ENCODE results near the gene IKBKE.

The IKBKE gene

DNA sequence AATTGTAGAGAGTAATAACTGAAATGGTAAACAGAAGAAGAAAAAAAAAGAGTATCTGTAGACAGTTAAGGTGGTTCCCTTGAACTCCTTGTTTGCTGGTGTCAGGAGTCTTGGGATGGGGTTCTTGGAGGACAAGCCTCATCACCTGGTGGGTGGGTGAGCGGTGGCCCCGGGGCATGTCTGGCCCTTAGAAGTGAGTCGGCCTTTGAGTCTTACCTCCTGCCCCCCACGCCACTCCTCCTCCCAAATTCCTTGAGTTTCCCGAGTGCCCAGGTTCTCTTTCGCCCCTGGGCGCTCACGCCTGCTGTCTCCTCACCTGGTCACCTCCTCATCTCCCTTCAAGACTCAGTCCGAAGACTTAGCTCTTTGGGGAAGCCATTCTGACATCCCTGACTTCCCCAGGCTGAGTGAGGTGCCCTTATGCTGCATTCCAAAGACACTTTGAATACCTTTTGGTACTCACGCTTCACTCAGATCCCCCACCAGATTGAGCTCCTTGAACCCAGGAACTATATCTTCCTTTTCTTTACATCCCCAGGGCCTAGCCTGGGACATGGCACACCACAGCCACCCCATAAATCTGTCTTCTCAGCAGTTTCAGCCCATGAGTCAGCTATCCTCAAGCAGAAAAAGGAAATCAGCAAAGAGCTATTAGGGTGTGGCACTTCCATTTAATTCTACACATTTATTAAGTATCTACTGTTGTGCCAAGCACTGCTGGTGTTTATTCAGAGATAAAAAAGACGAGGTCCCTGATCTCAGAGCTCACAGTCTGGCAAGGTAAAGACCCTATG, 13.5 kb upstream of the IKBKE start:
- Histone ChIP-seq H3K4me3 (ENCODE audit: low read length) (no peak overlapping the region), H4K20me1 (ENCODE audit: insufficient read depth, low read length) (no peaks in the 10 kb centered on the region), H3K9ac (ENCODE audit: low read length) (no peak overlapping the region), H3K27ac (ENCODE audit: low read length) (no peak overlapping the region), H2AFZ (ENCODE audit: low read depth, low read length) (no peak overlapping the region), H3K27me3 (ENCODE audit: low read depth, low read length) (no peaks in the 10 kb centered on the region), H3K4me1 (ENCODE audit: low read length) (no peaks in the 10 kb centered on the region), H3K4me2 (ENCODE audit: low read length) (no peak overlapping the region), H3K36me3 (replicated peaks; ENCODE audit: low read depth, low read length) (peaks cover 38% of the 10 kb centered on the region), H3K79me2 (ENCODE audit: low read length) (no peaks in the 10 kb centered on the region), H3K9me3 (ENCODE audit: insufficient read depth, low read length) (no peaks in the 10 kb centered on the region)
- TF ChIP-seq EZH2phosphoT487 (IDR thresholded peaks at IDR 0.05; ENCODE audit: low read depth) = no peak
- TF ChIP-seq, protein P1, sequence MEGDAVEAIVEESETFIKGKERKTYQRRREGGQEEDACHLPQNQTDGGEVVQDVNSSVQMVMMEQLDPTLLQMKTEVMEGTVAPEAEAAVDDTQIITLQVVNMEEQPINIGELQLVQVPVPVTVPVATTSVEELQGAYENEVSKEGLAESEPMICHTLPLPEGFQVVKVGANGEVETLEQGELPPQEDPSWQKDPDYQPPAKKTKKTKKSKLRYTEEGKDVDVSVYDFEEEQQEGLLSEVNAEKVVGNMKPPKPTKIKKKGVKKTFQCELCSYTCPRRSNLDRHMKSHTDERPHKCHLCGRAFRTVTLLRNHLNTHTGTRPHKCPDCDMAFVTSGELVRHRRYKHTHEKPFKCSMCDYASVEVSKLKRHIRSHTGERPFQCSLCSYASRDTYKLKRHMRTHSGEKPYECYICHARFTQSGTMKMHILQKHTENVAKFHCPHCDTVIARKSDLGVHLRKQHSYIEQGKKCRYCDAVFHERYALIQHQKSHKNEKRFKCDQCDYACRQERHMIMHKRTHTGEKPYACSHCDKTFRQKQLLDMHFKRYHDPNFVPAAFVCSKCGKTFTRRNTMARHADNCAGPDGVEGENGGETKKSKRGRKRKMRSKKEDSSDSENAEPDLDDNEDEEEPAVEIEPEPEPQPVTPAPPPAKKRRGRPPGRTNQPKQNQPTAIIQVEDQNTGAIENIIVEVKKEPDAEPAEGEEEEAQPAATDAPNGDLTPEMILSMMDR (IDR thresholded peaks at IDR 0.05; ENCODE audit: low read depth, low read length) = no peak

DNA sequence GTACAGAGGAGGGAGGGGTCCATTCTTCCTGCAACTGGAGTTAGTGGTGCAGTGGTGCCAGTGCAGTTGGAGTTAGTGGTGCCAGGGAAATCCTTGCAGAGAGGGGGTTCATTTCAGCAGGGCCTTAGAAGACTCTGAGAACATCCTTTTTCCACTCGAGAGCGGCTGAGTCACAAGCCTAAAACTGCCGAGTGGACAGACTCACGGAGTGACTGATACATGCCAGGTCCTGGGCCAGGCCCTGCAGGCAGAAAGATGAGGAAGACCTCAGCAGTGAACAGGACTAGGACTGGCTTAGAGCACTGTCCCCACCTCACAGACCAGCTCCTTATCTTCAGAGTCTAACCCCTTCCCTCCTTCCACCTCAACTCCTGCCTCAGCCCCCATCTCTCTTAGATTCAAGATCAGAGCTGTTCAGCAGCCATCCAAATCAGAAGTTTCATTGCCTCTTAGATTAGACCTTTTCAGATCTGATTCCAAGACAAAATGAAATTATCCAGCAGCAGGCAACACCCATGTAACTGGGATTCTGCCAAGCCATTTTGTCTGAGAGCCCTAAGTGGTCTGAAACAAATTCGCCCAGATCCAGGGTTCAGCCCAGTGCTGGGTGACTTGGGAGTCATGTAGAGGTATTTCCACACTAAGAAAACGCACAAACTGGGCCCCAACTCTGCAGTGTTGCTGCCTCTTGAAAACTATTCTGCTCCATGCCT, 12.7 kb upstream of the IKBKE start:
- no peak overlapping the region for H3K27ac ChIP-seq (ENCODE audit: low read length)
- peaks cover 37% of the 10 kb centered on the region for H3K36me3 ChIP-seq (replicated peaks; ENCODE audit: low read depth, low read length)

DNA sequence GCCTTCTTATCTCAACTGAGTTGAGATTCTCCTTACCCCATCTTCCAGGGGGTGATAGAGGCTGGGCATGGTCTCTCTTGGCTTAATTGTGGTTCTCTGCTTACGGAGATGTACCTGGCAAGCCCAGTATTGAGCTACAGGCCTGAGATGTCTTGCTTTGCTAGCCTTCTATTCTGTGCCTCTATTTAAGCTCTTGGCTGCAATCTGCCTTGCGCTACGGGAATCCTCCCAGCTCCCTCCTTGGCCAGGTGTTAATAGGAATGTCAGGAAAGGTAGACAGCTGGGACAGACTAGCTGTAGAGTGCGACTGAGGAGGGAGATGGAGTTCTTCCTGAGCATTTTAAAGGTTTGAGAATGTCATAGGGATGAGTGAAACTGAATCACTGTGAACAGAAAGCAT, 10.6 kb upstream of the IKBKE start:
- H3K36me3 ChIP-seq (replicated peaks; ENCODE audit: low read depth, low read length) = peaks cover 38% of the 10 kb centered on the region
- no peak overlapping the region for H3K9ac ChIP-seq (ENCODE audit: low read length)
- no peaks in the 10 kb centered on the region for H3K27me3 ChIP-seq (ENCODE audit: low read depth, low read length)

More for the DNA sequence above, 12.7 kb upstream of the IKBKE start:
- H3K4me3 ChIP-seq (ENCODE audit: low read length) = no peak overlapping the region
- no peaks in the 10 kb centered on the region for H3K4me1 ChIP-seq (ENCODE audit: low read length)
- H2AFZ ChIP-seq (ENCODE audit: low read depth, low read length) = no peak overlapping the region
- H3K4me2 ChIP-seq (ENCODE audit: low read length) = no peak overlapping the region
- no peaks in the 10 kb centered on the region for H3K9me3 ChIP-seq (ENCODE audit: insufficient read depth, low read length)
- TF ChIP-seq, protein P1 (IDR thresholded peaks at IDR 0.05; ENCODE audit: low read depth, low read length) = no peak
- TF ChIP-seq EZH2phosphoT487 (IDR thresholded peaks at IDR 0.05; ENCODE audit: low read depth) = no peak
- no peaks in the 10 kb centered on the region for H3K79me2 ChIP-seq (ENCODE audit: low read length)
- H4K20me1 ChIP-seq (ENCODE audit: insufficient read depth, low read length) = no peaks in the 10 kb centered on the region
- H3K9ac ChIP-seq (ENCODE audit: low read length) = no peak overlapping the region
- no peaks in the 10 kb centered on the region for H3K27me3 ChIP-seq (ENCODE audit: low read depth, low read length)

More for the DNA sequence above, 10.6 kb upstream of the IKBKE start:
- no peak overlapping the region for H3K4me2 ChIP-seq (ENCODE audit: low read length)
- H3K79me2 ChIP-seq (ENCODE audit: low read length) = no peaks in the 10 kb centered on the region
- H3K4me1 ChIP-seq (ENCODE audit: low read length) = no peaks in the 10 kb centered on the region
- no peak overlapping the region for H3K4me3 ChIP-seq (ENCODE audit: low read length)
- no peaks in the 10 kb centered on the region for H3K9me3 ChIP-seq (ENCODE audit: insufficient read depth, low read length)
- H2AFZ ChIP-seq (ENCODE audit: low read depth, low read length) = no peak overlapping the region
- no peaks in the 10 kb centered on the region for H4K20me1 ChIP-seq (ENCODE audit: insufficient read depth, low read length)
- TF ChIP-seq, protein P1 (IDR thresholded peaks at IDR 0.05; ENCODE audit: low read depth, low read length) = no peak
- TF ChIP-seq EZH2phosphoT487 (IDR thresholded peaks at IDR 0.05; ENCODE audit: low read depth) = no peak
- no peak overlapping the region for H3K27ac ChIP-seq (ENCODE audit: low read length)
